GM12865 (cell line): ENCODE data around the gene GRK2.

Experiments used
- DNase-seq: peaks from one replicate; pipeline ENCODE4 v3.0.0; 2010; ENCODE audit warnings: low read depth
- H3K4me3 ChIP-seq: 2 replicates; pipeline ENCODE4 v1.5.1; 2011; ENCODE audit warnings: mild to moderate bottlenecking, low read depth, low read length, control low read depth
- CTCF ChIP-seq: IDR thresholded peaks from 2 replicates; pipeline ENCODE4 v1.5.1; 2011; ENCODE audit warnings: low read length, control low read depth, low read depth, inconsistent platforms; ENCODE audit not compliant: insufficient read depth; ENCODE audit errors: missing control alignments

The GRK2 gene

DNA sequence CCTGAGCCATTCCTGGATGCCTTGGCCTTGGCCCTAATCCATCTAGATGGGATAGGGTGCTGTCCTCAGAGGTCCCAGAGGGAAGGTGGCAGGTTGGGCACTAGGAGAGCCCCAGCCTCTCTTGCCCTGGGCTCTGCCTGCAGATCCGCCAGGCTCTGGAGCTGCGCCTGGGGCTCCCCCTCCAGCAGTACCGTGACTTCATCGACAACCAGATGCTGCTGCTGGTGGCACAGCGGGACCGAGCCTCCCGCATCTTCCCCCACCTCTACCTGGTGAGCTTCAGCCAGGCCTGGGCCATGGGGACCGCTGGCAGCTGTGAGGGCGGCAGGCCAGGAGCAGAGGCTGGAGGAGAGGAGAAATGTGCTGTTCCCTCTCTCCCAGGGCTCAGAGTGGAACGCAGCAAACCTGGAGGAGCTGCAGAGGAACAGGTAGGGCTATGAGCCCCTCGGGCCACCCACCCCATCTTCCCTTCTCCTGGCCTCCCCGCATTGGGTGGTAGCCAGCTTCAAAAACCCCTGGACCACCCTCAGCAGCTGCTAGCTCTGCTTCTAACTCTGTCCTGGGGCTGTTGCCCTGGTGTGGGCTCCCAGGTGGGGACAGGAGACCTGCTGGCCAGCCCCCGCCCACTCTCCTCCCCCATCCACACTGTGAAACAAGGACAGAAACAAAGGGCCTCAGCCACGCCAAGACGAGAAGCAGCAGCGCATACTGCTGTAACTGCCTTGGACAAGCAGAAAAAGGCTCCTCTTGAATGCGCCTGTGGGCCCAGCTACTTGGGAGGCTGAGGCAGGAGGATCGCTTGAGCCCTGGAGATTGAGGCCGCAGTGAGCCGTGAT lies 42.0 kb downstream of the GRK2 start:
- H3K4me3 ChIP-seq: no peak overlapping the region
- DNase-seq: no peak
- no peak for TF ChIP-seq CTCF

DNA sequence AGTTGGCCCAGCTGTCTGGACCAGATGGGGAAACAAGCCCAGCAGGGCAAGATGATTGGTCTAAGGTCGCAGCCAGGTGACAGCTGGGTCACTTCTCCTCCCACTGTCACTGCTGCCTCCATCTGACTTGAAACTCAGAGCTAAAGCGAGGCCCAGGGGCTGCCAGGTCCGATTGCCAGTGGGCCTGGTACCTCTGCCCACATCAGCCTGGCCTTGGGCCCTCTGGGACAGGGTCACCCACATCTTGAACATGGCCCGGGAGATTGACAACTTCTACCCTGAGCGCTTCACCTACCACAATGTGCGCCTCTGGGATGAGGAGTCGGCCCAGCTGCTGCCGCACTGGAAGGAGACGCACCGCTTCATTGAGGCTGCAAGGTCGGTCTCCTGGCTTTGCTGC lies 42.9 kb downstream of the GRK2 start:
- no peak for DNase-seq
- no peak for TF ChIP-seq CTCF
- H3K4me3 ChIP-seq: no peak overlapping the region

DNA sequence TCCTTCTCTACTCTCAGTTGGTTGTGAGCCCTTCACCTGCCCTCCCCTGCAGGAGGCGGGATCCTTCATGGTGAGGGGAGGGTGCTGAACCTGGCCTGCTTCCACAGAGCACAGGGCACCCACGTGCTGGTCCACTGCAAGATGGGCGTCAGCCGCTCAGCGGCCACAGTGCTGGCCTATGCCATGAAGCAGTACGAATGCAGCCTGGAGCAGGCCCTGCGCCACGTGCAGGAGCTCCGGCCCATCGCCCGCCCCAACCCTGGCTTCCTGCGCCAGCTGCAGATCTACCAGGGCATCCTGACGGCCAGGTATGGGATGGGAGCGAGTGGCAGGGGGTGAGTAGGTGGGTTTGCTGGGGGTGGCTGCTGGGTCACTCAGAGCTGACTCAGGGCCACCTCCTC lies 43.4 kb downstream of the GRK2 start:
- H3K4me3 ChIP-seq: no peak overlapping the region
- no peak for DNase-seq
- TF ChIP-seq CTCF: no peak

GRCh38 chr11:67310246-67311050 lies 44.2 kb downstream of the GRK2 start:
- DNase-seq: no peak
- TF ChIP-seq CTCF: no peak

GRCh38 chr11:67311051-67311555 lies 44.8 kb downstream of the GRK2 start:
- no peak for TF ChIP-seq CTCF
- DNase-seq: no peak
- H3K4me3 ChIP-seq: no peak overlapping the region

More at GRCh38 chr11:67310246-67311050, 44.2 kb downstream of the GRK2 start:
- no peak overlapping the region for H3K4me3 ChIP-seq

DNA sequence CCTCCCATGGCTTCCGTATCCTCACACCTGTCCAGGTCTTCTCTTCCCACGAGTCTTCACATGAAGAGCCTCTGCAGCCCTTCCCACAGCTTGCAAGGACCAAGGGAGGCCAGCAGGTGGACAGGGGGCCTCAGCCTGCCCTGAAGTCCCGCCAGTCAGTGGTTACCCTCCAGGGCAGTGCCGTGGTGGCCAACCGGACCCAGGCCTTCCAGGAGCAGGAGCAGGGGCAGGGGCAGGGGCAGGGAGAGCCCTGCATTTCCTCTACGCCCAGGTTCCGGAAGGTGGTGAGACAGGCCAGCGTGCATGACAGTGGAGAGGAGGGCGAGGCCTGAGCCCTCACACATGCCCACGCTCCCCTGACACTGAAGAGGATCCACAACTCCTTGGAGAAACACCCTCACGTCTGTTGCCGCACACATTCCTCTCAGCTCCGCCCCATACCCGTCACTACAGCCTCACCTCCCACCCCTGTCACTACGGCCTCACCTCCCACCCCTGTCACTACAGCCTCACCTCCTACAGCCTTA lies 45.3 kb downstream of the GRK2 start:
- no peak overlapping the region for H3K4me3 ChIP-seq
- DNase-seq: no peak
- no peak for TF ChIP-seq CTCF
